Upper lobe of left lung (tissue), 4 donors: ENCODE results near the gene POR.

ENCODE experiments used
- CTCF ChIP-seq, 6 experiments: fragments of 450-650 bp in 4 of 6; fragments of 200-600 bp in 2 of 6; sonication (generic) in 2 of 6; IDR thresholded peaks; one replicate each; pipeline ENCODE4 v1.5.1; 2016 to 2019; ENCODE audit warnings: antibody characterized with exemption in 6 of 6
- EP300 ChIP-seq, 4 donors: sonication (generic); formaldehyde crosslinking; IDR thresholded peaks; one replicate each; pipeline ENCODE4 v1.5.1; 2017; ENCODE audit warnings: antibody characterized with exemption in 4 of 4, control low read depth in 2 of 4

- TF ChIP-seq CTCF (IDR thresholded peaks at IDR 0.05) (no peak), EP300 (IDR thresholded peaks at IDR 0.05) (no peak)
These were observed 39.0 kb downstream of the POR start for GRCh38 chr7:75953931-75954330.
